Mesothelial cell of epicardium (in vitro differentiated cells): Measurements from ENCODE around the gene DACT2. TPM values are rescaled to one million over a fixed set of nuclear protein-coding genes. Genes with fewer than 3 reads are reported as not detected.

ENCODE experiments used
- DNase-seq, 2 experiments: peaks; one replicate each; pipeline ENCODE4 v3.0.0; 2021; ENCODE audit warnings: low spot score in 2 of 2; ENCODE audit not compliant: unreplicated experiment in 2 of 2
- H3K27ac Mint-ChIP-seq: 2 replicates; pipeline ENCODE4 v1.8.0; 2021; ENCODE audit warnings: mixed read lengths
- H3K27me3 Mint-ChIP-seq: 2 replicates; pipeline ENCODE4 v1.8.0; 2021; ENCODE audit warnings: low read depth, mixed read lengths
- H3K36me3 Mint-ChIP-seq: 2 replicates; pipeline ENCODE4 v1.8.0; 2021; ENCODE audit warnings: mixed read lengths
- H3K4me1 Mint-ChIP-seq: 2 replicates; pipeline ENCODE4 v1.8.0; 2021; ENCODE audit warnings: mixed read lengths
- H3K4me3 Mint-ChIP-seq: 2 replicates; pipeline ENCODE4 v1.8.0; 2021; ENCODE audit warnings: mild to moderate bottlenecking, moderate library complexity, mixed read lengths
- H3K9me3 Mint-ChIP-seq: 2 replicates; pipeline ENCODE4 v1.8.0; 2021; ENCODE audit warnings: mixed read lengths
- total RNA-seq: library from RNA; stranded (reverse); gene quantifications from 3 replicates; pipeline ENCODE4 v1.2.1, GENCODE V29; 2021
- TF ChIP-seq, protein P1 (sequence below): fragments of 200-600 bp; sonication (generic); IDR thresholded peaks from one replicate; pipeline ENCODE4 v1.5.0; 2021; ENCODE audit warnings: antibody characterized with exemption; ENCODE audit not compliant: unreplicated experiment

The DACT2 gene
- total RNA-seq, 1 donor from 2014 or later: 7.4 TPM

DNA sequence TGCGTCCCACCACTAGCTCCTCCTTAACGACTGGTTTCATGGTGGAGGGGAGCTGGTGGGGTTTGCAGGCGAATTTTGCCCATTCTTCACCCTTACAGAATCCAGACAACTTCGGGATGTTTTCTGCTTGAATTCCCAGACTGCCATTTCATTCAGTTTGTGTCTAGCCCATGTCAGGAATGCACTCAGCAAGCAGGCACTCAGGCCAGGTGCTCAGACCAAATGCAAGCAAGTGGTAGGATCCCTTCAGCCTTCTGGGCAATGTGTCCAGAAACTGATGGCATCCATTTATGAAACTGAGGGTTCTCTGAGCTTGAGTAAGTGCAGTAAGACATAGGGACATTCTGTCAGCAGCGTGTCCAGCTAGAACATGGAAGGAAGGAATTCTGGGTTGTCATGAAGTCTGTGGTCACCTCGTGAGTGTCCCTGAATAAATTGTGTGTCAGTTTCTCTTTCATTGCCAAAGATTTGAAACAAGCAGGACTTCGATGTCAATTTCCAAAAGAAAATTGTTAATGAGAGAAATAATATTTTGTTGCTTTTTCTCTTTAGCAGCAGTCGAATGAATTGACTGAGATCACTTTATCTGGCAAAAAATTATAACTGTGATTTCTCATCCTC, 21.8 kb upstream of the DACT2 start:
- TF ChIP-seq, protein P1, sequence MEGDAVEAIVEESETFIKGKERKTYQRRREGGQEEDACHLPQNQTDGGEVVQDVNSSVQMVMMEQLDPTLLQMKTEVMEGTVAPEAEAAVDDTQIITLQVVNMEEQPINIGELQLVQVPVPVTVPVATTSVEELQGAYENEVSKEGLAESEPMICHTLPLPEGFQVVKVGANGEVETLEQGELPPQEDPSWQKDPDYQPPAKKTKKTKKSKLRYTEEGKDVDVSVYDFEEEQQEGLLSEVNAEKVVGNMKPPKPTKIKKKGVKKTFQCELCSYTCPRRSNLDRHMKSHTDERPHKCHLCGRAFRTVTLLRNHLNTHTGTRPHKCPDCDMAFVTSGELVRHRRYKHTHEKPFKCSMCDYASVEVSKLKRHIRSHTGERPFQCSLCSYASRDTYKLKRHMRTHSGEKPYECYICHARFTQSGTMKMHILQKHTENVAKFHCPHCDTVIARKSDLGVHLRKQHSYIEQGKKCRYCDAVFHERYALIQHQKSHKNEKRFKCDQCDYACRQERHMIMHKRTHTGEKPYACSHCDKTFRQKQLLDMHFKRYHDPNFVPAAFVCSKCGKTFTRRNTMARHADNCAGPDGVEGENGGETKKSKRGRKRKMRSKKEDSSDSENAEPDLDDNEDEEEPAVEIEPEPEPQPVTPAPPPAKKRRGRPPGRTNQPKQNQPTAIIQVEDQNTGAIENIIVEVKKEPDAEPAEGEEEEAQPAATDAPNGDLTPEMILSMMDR: no peak
- H3K27me3 Mint-ChIP-seq: peaks cover 68% of the 10 kb centered on the region
- no peaks in the 10 kb centered on the region for H3K9me3 Mint-ChIP-seq
- H3K27ac Mint-ChIP-seq: no peak overlapping the region
- no peak overlapping the region for H3K4me3 Mint-ChIP-seq
- DNase-seq: no peak
- H3K4me1 Mint-ChIP-seq: peaks cover 22% of the 10 kb centered on the region
- H3K36me3 Mint-ChIP-seq: no peaks in the 10 kb centered on the region

DNA sequence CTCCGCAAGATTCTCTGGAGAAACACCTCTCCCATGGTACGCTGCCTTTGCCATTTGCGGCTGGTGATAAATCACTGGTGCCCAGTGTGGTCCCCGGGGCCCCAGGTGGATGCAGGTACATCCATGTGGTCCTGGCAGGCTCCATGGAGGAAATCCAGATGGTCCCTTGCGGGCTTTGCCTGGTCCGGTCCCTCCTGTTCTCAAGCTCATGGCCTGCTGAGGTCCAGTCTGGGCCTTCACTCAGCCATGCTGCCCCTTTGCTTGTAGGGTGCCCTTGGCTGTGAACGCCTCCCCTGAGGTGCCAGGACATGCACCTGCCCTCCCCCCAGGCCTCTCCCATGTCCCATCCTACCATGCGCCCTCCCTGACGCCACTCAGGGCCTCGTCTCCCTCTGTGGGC, 21.2 kb upstream of the DACT2 start:
- TF ChIP-seq, protein P1: no peak
- Mint-ChIP-seq H3K4me1 (peaks cover 18% of the 10 kb centered on the region), H3K36me3 (no peaks in the 10 kb centered on the region), H3K9me3 (no peaks in the 10 kb centered on the region), H3K27me3 (peaks cover 66% of the 10 kb centered on the region), H3K4me3 (no peak overlapping the region), H3K27ac (no peak overlapping the region)
- no peak for DNase-seq

DNA sequence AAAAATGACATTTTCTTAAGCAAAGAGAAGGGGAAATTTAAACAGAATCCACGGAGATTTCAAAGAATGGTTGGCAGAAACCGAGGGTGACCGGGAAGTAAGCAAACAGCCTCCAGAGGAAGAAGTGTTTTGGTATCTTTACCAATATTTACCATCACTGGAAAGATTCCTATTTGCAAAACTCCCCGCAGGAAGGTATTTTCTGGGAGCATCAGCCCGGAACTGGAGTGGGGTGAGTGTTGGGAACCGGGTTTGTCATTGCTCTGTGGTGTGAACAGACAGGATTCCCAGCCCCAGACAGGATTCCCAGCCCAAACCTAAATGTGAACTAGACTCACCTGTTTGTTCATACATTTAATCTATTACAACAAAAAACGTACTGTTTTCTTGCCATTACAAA, 19.2 kb upstream of the DACT2 start:
- Mint-ChIP-seq H3K27ac (no peak overlapping the region), H3K4me3 (no peak overlapping the region), H3K27me3 (peaks cover 49% of the 10 kb centered on the region)

DNA sequence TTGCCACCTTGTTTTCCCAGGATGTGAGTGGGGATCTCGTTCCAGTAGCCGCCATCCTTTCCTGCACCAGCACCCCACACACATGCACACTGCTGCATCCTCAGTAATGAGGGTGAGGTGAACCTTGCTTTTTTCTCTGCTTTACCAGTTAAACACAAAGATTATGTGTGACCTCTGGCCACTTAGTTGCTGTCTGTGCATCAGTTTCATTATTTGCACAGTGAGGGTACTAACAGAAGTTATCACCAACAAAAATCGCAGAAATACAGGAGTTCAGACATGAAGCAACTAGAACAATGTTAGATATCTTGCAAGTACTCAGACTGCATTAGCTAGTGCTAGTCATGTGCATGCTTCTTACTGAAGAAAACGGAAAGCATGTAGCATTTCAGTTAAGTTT, 17.4 kb upstream of the DACT2 start:
- no peaks in the 10 kb centered on the region for H3K9me3 Mint-ChIP-seq
- H3K27me3 Mint-ChIP-seq: peaks cover 35% of the 10 kb centered on the region
- TF ChIP-seq, protein P1: no peak
- H3K4me3 Mint-ChIP-seq: no peak overlapping the region
- H3K36me3 Mint-ChIP-seq: no peaks in the 10 kb centered on the region
- no peak overlapping the region for H3K27ac Mint-ChIP-seq
- peaks cover 27% of the 10 kb centered on the region for H3K4me1 Mint-ChIP-seq
- DNase-seq: no peak

More for the DNA sequence above, 19.2 kb upstream of the DACT2 start:
- no peaks in the 10 kb centered on the region for H3K9me3 Mint-ChIP-seq
- peaks cover 21% of the 10 kb centered on the region for H3K4me1 Mint-ChIP-seq
- TF ChIP-seq, protein P1: no peak
- no peaks in the 10 kb centered on the region for H3K36me3 Mint-ChIP-seq
- no peak for DNase-seq

DNA sequence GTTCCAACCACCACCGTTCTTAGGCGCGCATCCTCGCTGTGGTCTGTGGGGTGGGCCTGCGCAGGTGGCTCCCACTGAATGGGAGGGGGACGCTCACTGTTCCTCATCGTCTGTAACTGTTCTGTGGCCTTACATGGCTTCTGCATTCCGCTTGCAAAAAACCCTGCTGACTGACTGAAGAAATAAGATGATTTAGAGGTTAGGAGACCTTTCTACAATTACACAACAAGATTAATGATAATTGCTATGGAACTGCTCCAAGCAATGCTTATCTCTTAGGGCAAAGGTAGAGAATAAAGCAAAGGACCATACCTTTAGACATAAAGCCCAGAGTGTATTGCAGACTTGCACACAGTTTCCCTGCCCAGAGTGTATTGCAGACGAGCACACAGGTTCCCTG, 14.4 kb upstream of the DACT2 start:
- H3K36me3 Mint-ChIP-seq: no peaks in the 10 kb centered on the region
- no peaks in the 10 kb centered on the region for H3K9me3 Mint-ChIP-seq
- peaks cover 33% of the 10 kb centered on the region for H3K27me3 Mint-ChIP-seq
- no peak overlapping the region for H3K27ac Mint-ChIP-seq
- TF ChIP-seq, protein P1: no peak
- H3K4me1 Mint-ChIP-seq: peaks cover 29% of the 10 kb centered on the region
- DNase-seq: no peak
- no peak overlapping the region for H3K4me3 Mint-ChIP-seq

DNA sequence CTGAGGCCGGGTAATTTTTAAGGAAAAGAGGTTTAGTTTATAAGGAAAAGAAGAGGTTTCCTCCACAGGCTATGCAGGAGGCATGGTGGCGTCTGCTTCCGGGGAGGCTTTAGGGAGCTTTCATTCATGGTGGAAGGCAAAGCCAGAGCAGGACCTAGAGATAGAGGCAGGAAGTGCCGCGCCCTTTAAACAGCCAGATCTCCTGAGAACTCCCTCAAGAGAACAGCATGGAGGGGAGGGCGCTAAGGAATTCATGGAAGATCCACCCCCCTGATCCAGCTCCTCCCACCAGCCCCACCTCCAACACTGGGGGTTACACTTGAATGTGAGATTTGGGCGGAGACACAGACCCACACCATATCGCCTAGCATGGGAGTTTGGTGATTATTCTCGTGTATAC, 13.9 kb upstream of the DACT2 start:
- no peak overlapping the region for H3K27ac Mint-ChIP-seq
- H3K36me3 Mint-ChIP-seq: no peaks in the 10 kb centered on the region
- H3K27me3 Mint-ChIP-seq: peaks cover 34% of the 10 kb centered on the region
- H3K4me3 Mint-ChIP-seq: no peak overlapping the region
- DNase-seq: no peak
- TF ChIP-seq, protein P1: no peak
- H3K4me1 Mint-ChIP-seq: peaks cover 29% of the 10 kb centered on the region
- H3K9me3 Mint-ChIP-seq: no peaks in the 10 kb centered on the region
